Measurements from ENCODE around the gene TBC1D22A. TPM values are rescaled to one million over a fixed set of nuclear protein-coding genes. Genes with fewer than 3 reads are reported as not detected.
A peak's percentile ranks its signal among the peaks of the same experiment; 100 is the strongest.

Gene TBC1D22A
- total RNA-seq, 2 donors from 2014 or later = 52.4 to 108 TPM

GRCh38 chr22:47033648-47034000 lies 271.2 kb downstream of the TBC1D22A start:
- Mint-ChIP-seq H3K36me3 (ENCODE audit: low read depth) (peaks cover 35% of the 10 kb centered on the region), H3K27ac (no peak overlapping the region), H3K27me3 (no peaks in the 10 kb centered on the region), H3K4me3 (no peak overlapping the region), H3K4me1 (peaks cover 5% of the 10 kb centered on the region), H3K9me3 (no peaks in the 10 kb centered on the region)
- no peak for ATAC-seq (replicated peaks)

DNA sequence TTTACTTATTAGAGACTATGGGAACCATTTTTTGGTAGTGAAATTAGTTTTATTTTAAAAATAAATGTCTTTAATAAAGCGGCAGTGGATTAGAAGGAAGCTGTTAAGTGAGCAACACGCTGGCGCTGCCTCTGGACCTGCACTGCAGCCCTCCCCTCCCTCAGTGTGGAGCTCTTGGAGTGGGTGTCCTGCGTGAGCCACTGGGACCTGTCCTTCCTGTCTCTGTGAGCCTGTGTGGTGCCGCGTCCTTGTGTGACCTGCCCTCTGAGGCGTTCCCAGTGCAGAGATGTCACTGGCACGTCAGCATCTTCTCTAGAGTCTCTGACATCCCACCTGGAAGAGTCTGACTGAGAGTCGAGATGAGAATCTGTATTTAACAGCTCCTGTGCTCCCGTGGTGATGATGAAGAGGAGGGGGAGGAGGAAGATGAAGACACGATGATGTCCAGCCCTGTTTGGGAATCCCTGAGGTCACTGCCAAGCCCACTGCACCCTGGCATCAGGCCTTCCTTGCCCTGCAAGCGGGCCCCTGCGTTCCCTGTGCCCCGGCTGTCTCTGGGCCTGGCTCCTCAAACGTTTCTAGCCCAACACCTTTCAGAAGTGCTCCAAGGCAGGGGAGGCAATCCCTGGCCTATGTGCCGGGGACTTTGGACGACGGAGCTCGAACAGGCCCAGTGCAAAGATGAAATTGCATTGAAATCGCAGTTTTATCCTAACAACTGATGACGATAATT lies 271.8 kb downstream of the TBC1D22A start:
- Mint-ChIP-seq H3K36me3 (ENCODE audit: low read depth) (peaks cover 42% of the 10 kb centered on the region), H3K27ac (no peak overlapping the region), H3K4me1 (peaks cover 3% of the 10 kb centered on the region), H3K27me3 (no peaks in the 10 kb centered on the region), H3K9me3 (no peaks in the 10 kb centered on the region), H3K4me3 (no peak overlapping the region)
- no peak for ATAC-seq (replicated peaks)

GRCh38 chr22:47034905-47035419 lies 272.5 kb downstream of the TBC1D22A start:
- Mint-ChIP-seq H3K27ac (no peak overlapping the region), H3K27me3 (no peaks in the 10 kb centered on the region), H3K9me3 (no peaks in the 10 kb centered on the region), H3K4me1 (peaks cover 3% of the 10 kb centered on the region), H3K36me3 (ENCODE audit: low read depth) (peaks cover 46% of the 10 kb centered on the region), H3K4me3 (no peak overlapping the region)
- ATAC-seq (replicated peaks) = no peak

DNA sequence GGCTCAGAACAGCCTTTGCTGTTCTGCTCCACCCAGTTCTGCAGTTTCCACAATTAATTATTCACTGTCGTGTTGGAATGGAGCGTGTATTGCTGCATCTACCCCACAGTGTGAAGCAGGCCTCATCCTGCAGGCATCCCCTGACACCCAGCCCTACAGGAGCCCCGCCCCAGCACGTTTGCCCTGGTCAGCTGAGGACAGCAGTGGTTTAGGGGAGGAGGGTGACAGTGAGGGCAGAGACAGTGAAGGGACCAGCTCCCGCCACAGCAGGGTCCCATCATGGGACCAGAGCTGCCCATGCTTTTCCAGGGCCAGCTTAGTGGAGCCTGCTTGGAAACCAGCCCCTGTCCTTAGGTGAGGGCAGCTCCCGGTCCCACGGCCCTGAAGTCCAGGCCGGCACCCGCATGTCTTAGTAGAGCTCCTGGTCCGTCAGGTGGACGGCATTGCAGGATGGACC lies 273.0 kb downstream of the TBC1D22A start:
- ATAC-seq (replicated peaks) = no peak
- Mint-ChIP-seq H3K27me3 (no peaks in the 10 kb centered on the region), H3K4me1 (peaks cover 3% of the 10 kb centered on the region), H3K36me3 (ENCODE audit: low read depth) (peaks cover 46% of the 10 kb centered on the region), H3K9me3 (no peaks in the 10 kb centered on the region), H3K27ac (no peak overlapping the region), H3K4me3 (no peak overlapping the region)

GRCh38 chr22:47036352-47036751 lies 273.9 kb downstream of the TBC1D22A start:
- Mint-ChIP-seq H3K4me1 (peaks cover 3% of the 10 kb centered on the region), H3K4me3 (no peak overlapping the region), H3K27me3 (no peaks in the 10 kb centered on the region), H3K27ac (no peak overlapping the region), H3K36me3 (ENCODE audit: low read depth) (peaks cover 46% of the 10 kb centered on the region), H3K9me3 (no peaks in the 10 kb centered on the region)
- no peak for ATAC-seq (replicated peaks)

DNA sequence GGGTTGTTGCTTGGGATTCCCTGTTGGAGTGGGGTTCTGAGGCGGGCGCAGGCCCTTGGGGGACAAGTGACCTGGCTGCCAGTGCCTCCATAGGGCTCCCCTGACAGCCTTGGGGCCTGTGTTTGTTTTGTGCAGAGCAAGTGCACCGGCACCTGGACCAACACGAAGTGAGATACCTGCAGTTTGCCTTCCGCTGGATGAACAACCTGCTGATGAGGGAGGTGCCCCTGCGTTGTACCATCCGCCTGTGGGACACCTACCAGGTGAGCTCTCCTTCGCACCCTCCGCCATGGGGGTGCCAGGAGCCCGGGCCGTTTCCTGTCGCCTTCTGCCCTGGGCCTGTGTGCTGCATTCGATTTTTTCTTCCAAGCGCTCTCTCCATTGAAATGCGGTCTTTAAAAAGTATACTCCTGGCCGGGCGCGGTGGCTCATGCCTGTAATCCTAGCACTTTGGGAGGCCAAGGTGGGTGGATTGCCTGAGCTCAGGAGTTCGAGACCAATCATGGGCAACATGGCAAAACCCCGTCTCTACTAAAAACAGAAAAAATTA lies 274.6 kb downstream of the TBC1D22A start:
- no peak for ATAC-seq (replicated peaks)

GRCh38 chr22:47038206-47038835 lies 275.9 kb downstream of the TBC1D22A start:
- peaks cover 61% of the 10 kb centered on the region for H3K36me3 Mint-ChIP-seq (ENCODE audit: low read depth)
- H3K9me3 Mint-ChIP-seq = no peaks in the 10 kb centered on the region
- peak; percentile 23 for ATAC-seq (replicated peaks)
- H3K27ac Mint-ChIP-seq = peak overlapping the region; percentile 20
- no peak overlapping the region for H3K4me3 Mint-ChIP-seq
- no peaks in the 10 kb centered on the region for H3K27me3 Mint-ChIP-seq
- peaks cover 12% of the 10 kb centered on the region for H3K4me1 Mint-ChIP-seq

More for the DNA sequence above, 274.6 kb downstream of the TBC1D22A start:
- H3K4me3 Mint-ChIP-seq = no peak overlapping the region
- H3K36me3 Mint-ChIP-seq (ENCODE audit: low read depth) = peaks cover 48% of the 10 kb centered on the region
- H3K27ac Mint-ChIP-seq = no peak overlapping the region
- H3K4me1 Mint-ChIP-seq = peaks cover 4% of the 10 kb centered on the region
- no peaks in the 10 kb centered on the region for H3K9me3 Mint-ChIP-seq
- H3K27me3 Mint-ChIP-seq = no peaks in the 10 kb centered on the region

GRCh38 chr22:47039356-47039755 lies 276.9 kb downstream of the TBC1D22A start:
- no peaks in the 10 kb centered on the region for H3K27me3 Mint-ChIP-seq
- H3K36me3 Mint-ChIP-seq (ENCODE audit: low read depth) = peaks cover 67% of the 10 kb centered on the region
- no peak overlapping the region for H3K4me3 Mint-ChIP-seq
- peaks cover 20% of the 10 kb centered on the region for H3K4me1 Mint-ChIP-seq
- H3K9me3 Mint-ChIP-seq = no peaks in the 10 kb centered on the region
- no peak for ATAC-seq (replicated peaks)
- no peak overlapping the region for H3K27ac Mint-ChIP-seq

DNA sequence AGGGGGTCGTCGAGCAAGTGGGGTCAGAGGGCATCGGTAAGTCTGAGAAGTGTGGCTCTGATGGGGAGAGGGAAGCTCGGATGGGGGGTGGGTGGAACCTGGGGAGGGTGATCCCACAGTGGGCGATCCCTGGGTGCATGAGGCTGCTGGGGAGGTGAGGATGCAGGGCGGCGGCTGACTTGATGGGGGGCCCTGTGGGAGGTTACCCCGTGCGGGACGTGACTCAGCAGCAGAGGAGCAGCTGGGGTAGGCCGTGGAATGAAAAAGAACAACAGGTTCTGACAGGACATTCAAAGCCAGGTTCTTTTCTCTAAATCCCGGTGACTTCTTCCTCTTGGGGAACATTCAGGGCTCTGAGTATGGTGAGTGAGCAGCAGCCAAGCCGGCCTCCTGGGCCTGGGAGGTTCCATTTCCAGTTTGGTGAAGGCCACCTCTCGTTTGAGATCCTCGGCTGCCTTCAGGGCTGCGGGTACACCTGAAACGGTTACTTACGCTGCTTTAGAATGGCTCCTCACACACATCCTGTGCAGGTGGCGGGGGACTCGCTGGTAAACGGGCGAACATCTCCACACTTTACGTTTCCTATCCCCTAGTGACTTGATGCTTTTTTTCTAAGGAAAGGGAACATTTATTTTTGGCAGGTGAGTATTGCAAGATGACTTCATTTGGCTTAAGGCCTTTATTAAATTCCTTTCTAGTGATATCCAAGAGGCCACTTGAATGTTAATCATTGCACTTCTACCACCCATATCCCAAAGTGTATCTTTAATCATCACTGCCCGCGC lies 278.2 kb downstream of the TBC1D22A start:
- no peaks in the 10 kb centered on the region for H3K9me3 Mint-ChIP-seq
- peaks cover 29% of the 10 kb centered on the region for H3K4me1 Mint-ChIP-seq
- H3K27me3 Mint-ChIP-seq = no peaks in the 10 kb centered on the region
- peaks cover 64% of the 10 kb centered on the region for H3K36me3 Mint-ChIP-seq (ENCODE audit: low read depth)
- H3K27ac Mint-ChIP-seq = no peak overlapping the region
- H3K4me3 Mint-ChIP-seq = no peak overlapping the region
- no peak for ATAC-seq (replicated peaks)

GRCh38 chr22:47041271-47042115 lies 279.0 kb downstream of the TBC1D22A start:
- no peak overlapping the region for H3K4me3 Mint-ChIP-seq
- no peaks in the 10 kb centered on the region for H3K9me3 Mint-ChIP-seq
- no peak for ATAC-seq (replicated peaks)
- peaks cover 60% of the 10 kb centered on the region for H3K36me3 Mint-ChIP-seq (ENCODE audit: low read depth)
- H3K27me3 Mint-ChIP-seq = no peaks in the 10 kb centered on the region
- peaks cover 29% of the 10 kb centered on the region for H3K4me1 Mint-ChIP-seq
- H3K27ac Mint-ChIP-seq = peak overlapping the region; percentile 30

DNA sequence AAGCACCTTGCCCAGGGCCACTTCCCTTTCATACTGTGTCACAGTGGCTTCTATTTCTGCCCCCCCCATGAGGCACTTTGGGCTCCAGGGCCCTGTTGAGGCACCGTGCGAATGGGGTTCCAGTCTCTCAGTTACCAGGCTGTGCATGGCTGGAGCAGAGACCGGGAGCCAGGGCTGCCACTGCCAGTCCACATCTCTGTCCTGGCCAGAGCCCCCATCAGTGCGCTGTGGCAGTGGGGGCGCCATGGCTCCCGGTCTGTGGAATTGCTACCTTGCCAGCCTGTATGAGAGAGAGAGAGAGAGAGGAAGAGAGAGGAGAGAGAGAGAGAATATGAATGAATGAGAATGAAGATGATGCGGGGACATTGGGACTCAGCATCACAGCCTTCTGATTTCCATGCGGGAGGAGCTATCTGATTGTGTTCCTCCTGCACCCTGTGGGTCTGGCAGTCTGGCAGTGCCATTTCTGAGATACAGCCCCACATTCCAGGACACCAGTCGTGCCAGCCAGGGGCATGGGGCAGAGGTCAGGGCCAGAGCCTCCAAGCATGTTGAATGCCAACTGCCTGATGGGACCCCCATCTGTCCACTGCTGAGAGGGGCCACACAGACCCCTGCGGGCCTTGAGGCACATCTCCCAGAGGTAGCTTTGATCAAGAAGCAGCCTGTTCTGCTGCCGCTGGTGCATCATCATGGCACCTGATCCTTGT lies 279.8 kb downstream of the TBC1D22A start:
- H3K36me3 Mint-ChIP-seq (ENCODE audit: low read depth) = peaks cover 54% of the 10 kb centered on the region
- ATAC-seq (replicated peaks) = no peak
- no peak overlapping the region for H3K4me3 Mint-ChIP-seq
- no peaks in the 10 kb centered on the region for H3K9me3 Mint-ChIP-seq
- H3K27ac Mint-ChIP-seq = peak overlapping the region; percentile 36
- no peaks in the 10 kb centered on the region for H3K27me3 Mint-ChIP-seq
- peaks cover 29% of the 10 kb centered on the region for H3K4me1 Mint-ChIP-seq

- H3K27me3 Mint-ChIP-seq = no peaks in the 10 kb centered on the region
- no peaks in the 10 kb centered on the region for H3K9me3 Mint-ChIP-seq
These were observed 280.5 kb downstream of the TBC1D22A start for GRCh38 chr22:47042861-47043496.

More at GRCh38 chr22:47042861-47043496, 280.5 kb downstream of the TBC1D22A start:
- no peak overlapping the region for H3K4me3 Mint-ChIP-seq
- H3K27ac Mint-ChIP-seq = peak overlapping the region; percentile 36
- no peak for ATAC-seq (replicated peaks)
- peaks cover 47% of the 10 kb centered on the region for H3K36me3 Mint-ChIP-seq (ENCODE audit: low read depth)
- H3K4me1 Mint-ChIP-seq = peaks cover 29% of the 10 kb centered on the region
